Amniotic stem cell (primary cell): ENCODE results near the gene TIPIN.
"Not testable (repeated sequence)": the region's sequence is repeated elsewhere in the genome, so short reads cannot be mapped to it uniquely, and the experiment has no call there.

ENCODE experiments used
- DNase-seq: peaks from one replicate; lab custom pipeline; 2025; lab: John Stamatoyannopoulos, UW

Gene TIPIN

GRCh38 chr15:66381376-66381775 lies 24.9 kb upstream of the TIPIN start:
- DNase-seq = not testable (repeated sequence)

GRCh38 chr15:66378814-66379430 lies 22.4 kb upstream of the TIPIN start:
- DNase-seq = no peak

DNA sequence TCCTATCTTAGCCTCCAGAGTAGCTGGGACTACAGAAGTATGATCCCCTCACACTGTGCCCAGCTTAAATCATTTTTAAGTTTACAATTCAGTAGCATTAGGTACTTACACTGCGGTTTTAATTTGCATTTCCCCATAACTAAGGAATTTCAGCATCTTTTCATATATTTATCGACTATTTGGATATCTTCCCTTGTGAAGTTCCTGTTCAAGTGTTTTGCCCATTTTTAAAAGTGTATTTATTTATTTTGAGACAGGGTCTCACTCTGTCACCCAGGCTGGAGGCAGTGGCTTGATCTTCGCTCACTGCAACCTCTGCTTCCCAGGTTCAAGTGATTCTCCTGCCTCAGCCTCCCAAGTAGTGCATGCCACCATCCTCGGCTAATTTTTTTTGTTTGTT lies 17.7 kb upstream of the TIPIN start:
- DNase-seq = no peak

DNA sequence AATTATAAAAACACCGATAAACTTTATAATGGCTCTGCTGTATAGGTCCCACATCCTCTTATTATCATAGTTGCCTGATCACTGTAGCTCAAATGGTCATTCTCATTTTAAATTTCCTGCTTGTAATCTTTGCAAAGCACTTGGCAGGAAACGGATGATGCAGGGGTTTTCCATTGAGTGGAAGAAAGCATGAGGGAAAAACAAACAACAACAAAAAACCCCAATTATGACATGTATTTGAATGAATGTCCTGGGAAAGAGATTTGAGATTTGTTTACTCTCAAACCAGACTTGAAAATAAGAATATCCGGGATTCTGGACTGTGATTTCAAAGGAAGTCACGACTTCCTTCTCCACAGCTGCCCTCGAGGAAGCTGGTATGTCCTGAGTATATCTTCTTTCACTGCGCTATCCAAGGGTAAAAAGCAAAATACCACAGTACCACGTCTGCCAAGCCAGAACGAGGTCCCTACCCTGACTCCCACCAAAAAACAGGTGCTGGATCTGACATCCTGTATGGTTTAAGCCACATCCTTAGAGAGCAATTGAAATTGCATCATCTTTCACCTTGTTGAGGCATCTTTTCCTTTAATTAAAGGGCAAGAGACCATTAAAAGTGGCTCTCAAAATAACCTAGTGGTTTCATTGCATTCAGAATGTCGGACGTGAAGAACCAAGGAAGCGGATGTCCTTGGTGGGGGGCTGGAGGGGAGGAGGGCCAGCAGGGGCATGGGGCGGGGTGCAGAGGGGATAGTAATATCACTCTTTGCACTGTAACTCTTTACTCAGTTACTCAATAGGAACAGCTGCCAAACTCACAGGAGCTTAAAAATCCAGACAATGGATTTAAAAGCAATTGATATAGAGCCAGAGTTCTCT lies 13.5 kb upstream of the TIPIN start:
- DNase-seq = no peak

DNA sequence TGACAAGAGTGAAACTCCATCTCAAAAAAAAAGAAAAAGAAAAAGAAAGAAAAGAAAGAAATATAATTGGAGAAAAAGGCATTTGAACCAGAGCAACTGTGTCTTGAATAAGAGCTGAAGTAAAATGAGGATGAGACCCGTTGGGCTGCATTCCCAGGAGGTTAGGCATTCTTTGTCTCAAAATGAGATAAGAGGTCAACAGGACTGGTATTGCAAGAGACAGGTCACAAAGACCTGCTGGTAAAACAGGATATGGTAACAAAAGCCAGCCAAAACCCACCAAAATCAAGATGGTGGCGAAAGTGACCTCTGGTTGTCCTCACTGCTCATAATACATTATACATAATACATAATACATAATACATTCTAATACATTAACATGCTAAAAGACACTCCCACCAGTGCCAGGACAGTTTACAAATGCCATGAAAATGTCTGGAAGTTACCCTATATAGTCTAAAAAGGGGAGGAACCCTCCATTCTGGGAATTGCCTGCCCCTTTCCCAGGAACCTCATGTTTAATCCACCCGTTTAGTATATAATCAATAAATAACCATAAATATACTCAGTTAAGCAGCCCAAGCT lies 8.6 kb upstream of the TIPIN start:
- no peak for DNase-seq

GRCh38 chr15:66362776-66363175 lies 6.3 kb upstream of the TIPIN start:
- no peak for DNase-seq

DNA sequence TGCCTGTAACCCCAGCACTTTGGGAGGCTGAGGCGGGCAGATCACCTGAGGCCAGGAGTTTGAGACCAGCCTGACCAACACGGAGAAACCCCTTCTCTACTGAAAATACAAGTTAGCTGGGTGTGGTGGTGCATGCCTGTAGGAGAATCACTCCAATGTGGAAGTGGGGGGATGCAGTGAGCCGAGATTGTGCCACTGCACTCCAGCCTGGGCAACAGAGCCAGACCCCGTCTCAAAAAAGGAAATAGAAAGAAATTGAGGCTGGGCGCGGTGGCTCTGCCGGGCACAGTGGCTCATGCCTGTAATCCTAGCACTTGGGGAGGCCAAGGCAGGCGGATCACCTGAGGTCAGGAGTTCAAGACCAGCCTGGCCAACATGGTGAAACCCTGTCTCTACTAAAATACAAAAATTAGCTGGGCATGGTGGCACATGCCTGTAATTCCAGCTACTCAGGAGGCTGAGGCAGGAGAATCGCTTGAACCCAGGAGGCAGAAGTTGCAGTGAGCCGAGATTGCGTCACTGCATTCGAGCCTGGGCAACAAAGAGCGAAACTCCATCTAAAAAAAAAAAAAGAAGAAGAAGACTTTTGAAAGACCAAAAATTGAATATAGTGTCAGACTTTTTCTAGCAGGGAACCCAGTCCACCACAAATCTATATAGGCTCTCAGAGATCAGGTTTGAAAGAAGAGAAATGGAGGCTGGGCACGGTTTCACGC lies 5.4 kb upstream of the TIPIN start:
- DNase-seq = not testable (repeated sequence)

DNA sequence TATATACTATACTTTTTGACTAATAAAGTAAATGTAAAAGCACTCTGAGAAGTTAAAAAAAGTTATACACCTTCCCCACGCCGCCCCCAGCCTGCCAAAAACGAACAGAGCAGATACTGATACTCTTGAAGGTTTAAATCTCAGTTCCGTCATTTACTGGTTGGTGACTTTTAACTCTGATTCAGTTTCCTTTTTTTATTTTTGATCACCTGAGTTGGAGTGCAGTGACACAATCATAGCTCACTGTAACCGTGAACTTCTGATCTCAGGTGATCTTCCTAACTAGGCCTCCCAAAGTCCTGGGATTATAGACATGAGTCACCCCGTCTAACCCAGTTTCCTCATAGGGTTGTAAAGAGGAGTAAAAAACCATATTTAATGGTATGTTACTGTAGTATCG lies 3.3 kb upstream of the TIPIN start:
- no peak for DNase-seq

- DNase-seq = no peak
Observed at GRCh38 chr15:66356077-66356358, 467 bp downstream of the TIPIN start.

- DNase-seq = not testable (repeated sequence)
Observed at GRCh38 chr15:66348530-66348929, 8.0 kb downstream of the TIPIN start.

DNA sequence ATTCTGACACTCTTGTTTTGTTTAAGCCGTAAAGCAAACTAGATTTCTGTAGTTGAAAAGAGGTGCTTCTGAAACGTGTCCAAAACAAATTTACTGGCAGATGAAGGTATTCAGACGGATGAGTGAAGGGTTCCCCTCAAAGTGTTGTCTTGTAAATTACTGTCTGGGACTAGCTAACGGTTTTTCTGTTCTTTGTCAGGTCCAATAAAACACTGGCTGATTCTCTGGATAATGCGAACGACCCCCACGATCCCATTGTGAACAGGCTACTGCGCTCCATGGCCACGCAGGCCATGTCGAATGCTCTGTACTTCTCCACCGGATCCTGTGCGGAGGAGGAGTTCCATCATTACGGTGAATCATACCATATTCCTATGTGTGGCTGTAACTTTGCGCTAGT lies 27.7 kb downstream of the TIPIN start:
- DNase-seq = no peak

GRCh38 chr15:66327736-66328135 lies 28.7 kb downstream of the TIPIN start:
- no peak for DNase-seq

DNA sequence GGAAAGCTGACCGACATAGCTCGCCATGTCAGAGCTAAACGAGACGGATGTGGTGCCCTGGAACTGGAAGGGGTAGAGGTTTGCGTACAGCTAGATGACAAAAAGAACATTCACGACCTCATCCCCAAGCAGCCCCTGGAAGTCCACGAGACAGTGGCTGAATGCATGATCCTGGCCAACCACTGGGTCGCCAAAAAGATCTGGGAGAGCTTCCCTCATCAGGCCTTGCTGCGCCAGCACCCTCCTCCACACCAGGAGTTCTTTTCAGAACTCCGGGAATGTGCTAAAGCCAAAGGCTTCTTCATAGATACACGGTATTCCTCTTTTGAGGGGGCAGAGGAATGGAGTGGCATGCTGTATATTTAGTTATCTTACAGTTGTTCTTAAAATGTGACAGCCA lies 30.4 kb downstream of the TIPIN start:
- no peak for DNase-seq

GRCh38 chr15:66323312-66323928 lies 33.1 kb downstream of the TIPIN start:
- DNase-seq = no peak

GRCh38 chr15:66312144-66312543 lies 44.3 kb downstream of the TIPIN start:
- DNase-seq = no peak

DNA sequence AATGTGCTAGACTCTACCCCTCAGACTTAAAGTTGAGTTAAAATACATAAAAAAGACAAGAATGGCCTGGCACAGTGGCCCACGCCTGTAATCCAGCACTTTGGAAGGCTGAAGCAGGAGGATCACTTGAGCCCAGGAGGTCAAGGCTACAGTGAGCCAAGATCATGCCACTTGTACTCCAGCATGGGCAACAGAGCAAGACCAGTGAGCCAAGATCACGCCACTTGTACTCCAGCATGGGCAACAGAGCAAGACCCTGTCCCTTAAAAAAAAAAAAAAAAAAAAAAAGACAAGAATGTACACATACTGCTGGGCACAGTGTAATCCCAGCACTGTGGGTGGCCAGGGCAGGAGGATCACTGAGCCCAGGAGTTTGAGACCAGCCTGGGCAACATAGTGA lies 45.7 kb downstream of the TIPIN start:
- DNase-seq = no peak

DNA sequence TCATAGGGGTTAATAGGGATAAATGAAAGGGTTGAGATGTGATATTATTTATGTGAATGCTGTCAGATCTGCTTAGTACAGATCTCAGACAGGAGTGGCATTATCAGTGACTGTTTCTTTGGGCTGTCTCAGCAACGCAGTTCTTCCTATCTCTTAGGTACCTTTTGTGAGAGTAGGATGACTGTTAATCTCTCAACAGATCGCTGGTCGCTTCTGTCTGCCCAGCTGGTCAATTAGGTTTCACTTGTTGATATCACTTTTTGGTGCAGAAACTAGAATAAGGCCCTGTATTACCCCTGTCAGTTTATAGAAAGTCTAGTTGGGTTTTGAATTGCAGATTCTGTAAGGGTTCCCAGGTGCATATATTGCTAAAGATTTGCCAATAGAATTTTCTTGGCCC lies 46.7 kb downstream of the TIPIN start:
- no peak for DNase-seq

GRCh38 chr15:66308531-66308930 lies 48.0 kb downstream of the TIPIN start:
- DNase-seq = no peak

GRCh38 chr15:66306381-66306780 lies 50.1 kb downstream of the TIPIN start:
- DNase-seq = no peak

- not testable (repeated sequence) for DNase-seq
Observed at GRCh38 chr15:66304425-66304824, 52.1 kb downstream of the TIPIN start.

DNA sequence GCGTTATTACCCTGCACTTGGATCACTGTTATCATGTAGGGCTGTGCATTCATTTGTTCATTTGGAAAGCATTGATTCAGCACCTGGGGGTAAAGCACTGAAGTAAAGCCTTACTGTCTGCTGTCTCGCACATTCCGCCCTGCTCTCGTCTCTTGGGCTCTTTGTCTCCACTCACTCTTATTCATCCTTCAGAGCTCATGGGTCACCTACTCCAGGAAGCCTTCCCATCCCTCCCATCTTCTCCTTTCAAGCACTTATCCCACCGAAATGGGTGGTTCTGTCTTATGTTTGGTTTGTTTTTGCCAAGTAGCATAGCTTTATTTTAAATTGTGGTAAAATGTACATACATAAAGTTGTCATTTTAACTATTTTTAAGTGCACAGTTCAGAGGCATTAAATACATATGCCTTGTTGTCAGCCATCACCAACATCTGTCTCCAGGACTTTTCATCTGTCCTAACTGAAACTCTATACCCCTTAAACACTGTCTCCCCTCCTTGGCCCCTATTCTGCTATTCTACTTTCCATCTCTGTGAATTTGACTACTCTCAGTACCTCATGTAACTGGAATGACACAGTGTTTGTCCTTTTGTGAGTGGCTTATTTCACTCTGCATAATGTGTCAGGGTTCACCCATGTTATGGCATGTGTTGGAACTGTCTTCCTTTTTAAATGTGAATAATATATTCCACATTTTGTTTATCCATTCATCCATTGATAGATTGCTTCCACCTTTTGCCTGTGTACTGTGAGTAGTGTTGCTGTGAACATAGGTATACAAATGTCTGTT lies 53.8 kb downstream of the TIPIN start:
- no peak for DNase-seq
